ES-I3 (cell line): ENCODE measurements around the gene TMPRSS9.

Experiments used
- H3K36me3 ChIP-seq: 2 replicates; pipeline ENCODE4 v1.6.1; 2013; ENCODE audit warnings: mild to moderate bottlenecking, low read length, control low read depth, moderate library complexity; ENCODE audit not compliant: insufficient read depth
- H3K4me1 ChIP-seq: 2 replicates; pipeline ENCODE4 v1.6.1; 2013; ENCODE audit warnings: mild to moderate bottlenecking, control low read depth, low read length; ENCODE audit not compliant: insufficient read depth
- H3K9ac ChIP-seq: 2 replicates; pipeline ENCODE4 v1.6.1; 2013; ENCODE audit warnings: low read depth, mild to moderate bottlenecking, low read length, moderate library complexity
- H3K9me3 ChIP-seq: 2 replicates; pipeline ENCODE4 v1.6.1; 2013; ENCODE audit warnings: mild to moderate bottlenecking, low read length, moderate library complexity; ENCODE audit not compliant: control insufficient read depth, insufficient read depth

Gene TMPRSS9

DNA sequence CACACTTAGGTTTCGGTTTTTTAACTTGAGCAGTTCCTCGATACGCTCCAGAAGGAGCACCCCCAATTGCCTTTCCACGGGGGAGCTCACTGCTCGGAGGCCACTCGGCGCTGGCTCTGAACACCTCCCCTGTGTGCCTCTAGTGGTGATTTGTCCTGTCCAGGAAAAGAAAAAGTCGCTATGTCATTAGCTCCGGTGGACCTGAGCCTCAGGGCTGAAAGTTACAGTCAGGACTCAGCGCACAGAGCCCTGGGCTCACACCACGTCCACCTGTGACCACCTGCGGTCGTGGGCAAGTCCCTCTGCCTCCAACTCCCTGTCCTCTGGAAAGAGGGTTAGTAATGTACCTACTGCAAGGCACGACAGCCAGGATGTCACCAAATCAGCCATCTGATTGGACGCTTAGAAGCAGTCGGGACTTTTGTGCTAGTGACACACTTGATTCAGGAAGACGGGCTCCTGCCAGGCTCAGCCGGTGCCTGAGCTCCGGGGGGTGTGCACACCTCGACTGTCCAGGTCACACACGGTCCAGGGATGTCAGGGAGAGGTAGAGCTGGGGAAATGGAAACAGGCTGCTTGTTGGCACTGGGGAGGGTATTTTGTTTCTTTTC lies 3.9 kb upstream of the TMPRSS9 start:
- Histone ChIP-seq H3K36me3 (no peaks in the 10 kb centered on the region), H3K4me1 (no peaks in the 10 kb centered on the region), H3K9me3 (no peaks in the 10 kb centered on the region), H3K9ac (no peak overlapping the region)

DNA sequence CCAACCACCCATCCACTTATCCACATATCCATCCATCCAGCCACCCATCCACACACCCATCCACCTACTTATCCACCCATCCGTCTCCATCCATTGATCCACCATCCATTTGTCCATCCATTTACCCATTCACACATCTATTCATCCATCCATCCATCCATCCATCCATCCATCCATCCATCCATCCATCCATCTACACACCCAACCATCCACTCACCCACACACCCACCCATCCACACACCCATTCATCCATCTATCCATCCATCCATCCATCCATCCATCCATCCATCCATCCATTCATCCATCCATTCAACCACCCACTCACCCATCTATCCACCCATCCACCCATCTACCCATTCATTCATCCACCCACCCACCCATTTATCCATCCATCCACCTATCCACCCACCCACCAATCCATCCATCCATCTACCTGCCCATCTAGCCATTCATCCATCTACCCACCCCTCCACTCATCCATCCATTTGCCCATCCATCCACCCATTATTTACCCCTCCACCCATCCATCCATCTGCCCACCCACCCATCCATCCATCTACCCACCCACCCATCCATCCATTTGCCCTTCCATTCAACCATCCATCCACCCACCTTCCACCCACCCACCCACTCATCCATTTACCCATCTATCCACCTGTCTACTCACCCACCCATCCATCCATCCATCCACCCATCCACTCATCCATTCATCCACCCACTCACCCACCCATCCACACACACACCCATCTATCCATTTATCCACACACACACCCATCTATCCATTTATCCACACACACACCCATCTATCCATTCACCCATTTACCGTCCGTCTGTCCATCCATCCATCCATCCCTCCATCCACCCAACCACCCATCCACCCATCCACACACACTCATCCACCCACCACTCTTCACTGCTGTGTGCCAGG lies 2.5 kb upstream of the TMPRSS9 start:
- peaks cover 7% of the 10 kb centered on the region; the same call in 1 of the 2 replicates for H3K4me1 ChIP-seq
- no peak overlapping the region for H3K9ac ChIP-seq
- no peaks in the 10 kb centered on the region for H3K9me3 ChIP-seq
- no peaks in the 10 kb centered on the region for H3K36me3 ChIP-seq

DNA sequence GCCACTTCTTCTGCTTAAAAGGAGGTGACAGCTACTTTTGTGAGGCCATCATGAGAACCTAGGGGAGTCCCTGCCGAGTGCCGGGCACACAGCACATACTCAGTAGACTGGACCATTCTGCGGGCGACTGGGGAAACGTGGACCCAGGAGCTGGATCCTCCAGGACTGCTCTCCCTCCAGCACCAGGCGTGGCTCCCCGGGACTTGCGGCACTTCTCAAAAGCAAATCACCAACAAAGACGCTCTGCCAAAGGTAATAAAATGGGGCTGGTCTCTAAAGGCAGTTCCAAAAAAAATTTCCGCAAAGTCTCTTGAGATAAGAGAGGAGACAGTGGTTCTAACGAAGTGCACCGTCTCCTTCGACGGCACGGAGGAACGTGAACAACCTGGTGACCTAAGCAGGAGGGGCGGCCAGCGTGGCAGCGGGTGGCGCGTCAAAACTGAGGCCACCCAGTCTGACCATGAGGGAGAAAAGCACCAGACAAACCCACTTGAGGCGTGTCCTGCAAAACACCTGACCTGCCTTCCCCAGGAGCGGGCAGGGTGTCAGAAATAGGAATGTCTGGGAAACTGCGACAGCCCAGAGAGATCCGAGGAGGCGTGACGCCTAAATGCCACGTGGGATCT lies 1.4 kb upstream of the TMPRSS9 start:
- H3K9me3 ChIP-seq: no peaks in the 10 kb centered on the region
- H3K9ac ChIP-seq: no peak overlapping the region
- no peaks in the 10 kb centered on the region for H3K36me3 ChIP-seq
- peaks cover 7% of the 10 kb centered on the region; the same call in 1 of the 2 replicates for H3K4me1 ChIP-seq

DNA sequence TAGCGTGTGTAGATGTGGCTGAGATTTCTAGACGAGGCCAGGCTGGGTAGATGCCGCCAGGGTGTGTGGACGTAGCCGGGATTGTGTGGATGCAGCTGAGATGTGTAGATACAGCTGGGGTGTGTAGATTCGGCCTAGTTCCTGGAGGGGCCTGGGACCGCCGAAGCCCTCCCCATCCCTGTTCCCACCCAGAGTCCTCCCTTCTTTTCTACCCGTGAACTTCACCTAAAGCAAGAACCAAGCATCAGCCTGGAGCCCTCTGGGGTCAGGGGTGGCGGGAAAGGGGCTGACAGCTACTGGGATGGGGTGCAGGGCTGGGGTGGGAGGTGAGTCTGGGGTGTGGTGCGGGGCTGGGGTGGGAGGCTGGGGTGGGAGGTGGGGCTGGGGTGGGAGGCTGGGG lies 768 bp downstream of the TMPRSS9 start:
- H3K9ac ChIP-seq: no peak overlapping the region
- peaks cover 7% of the 10 kb centered on the region; the same call in 1 of the 2 replicates for H3K4me1 ChIP-seq
- no peaks in the 10 kb centered on the region for H3K36me3 ChIP-seq
- no peaks in the 10 kb centered on the region for H3K9me3 ChIP-seq

DNA sequence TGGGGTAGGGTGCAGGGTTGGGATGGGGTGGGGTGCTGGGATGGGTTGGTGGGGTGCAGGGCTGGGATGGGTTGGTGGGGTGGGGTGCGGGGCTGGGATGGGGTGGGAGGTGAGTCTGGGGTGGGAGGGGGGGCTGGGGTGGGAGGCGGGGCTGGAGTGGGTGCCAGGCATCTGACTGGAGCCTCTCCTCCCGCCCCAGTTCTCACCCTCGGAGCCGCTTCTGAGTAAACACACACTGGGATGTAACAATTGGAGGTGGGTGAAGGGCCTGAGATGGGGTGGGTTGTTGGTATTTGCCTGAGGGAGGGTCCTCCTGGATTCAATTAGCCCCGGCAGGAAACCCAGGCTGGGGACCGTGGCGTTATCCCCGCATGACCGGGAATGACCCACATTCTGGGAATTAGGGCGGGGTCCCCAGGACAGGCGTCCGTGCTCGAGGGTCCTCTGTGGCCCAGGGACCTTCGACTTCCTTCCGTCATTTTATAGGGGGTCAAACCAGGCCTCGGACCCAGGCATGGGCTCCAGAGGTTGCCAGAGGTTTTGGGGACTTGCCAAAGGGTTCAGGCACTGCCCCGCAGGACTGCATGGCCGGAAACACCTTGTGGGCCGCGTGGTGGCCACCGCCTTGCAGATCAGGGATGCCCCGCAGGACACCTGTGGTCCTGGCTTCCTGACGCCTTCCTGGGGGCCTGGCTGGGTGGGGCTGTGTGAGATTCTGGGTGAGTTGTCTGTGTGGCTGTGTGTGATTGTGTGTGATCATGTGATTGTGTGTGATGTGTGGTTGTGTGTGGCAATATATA lies 1.4 kb downstream of the TMPRSS9 start:
- Histone ChIP-seq H3K4me1 (peaks cover 7% of the 10 kb centered on the region; the same call in 1 of the 2 replicates), H3K9me3 (no peaks in the 10 kb centered on the region), H3K36me3 (no peaks in the 10 kb centered on the region), H3K9ac (no peak overlapping the region)

DNA sequence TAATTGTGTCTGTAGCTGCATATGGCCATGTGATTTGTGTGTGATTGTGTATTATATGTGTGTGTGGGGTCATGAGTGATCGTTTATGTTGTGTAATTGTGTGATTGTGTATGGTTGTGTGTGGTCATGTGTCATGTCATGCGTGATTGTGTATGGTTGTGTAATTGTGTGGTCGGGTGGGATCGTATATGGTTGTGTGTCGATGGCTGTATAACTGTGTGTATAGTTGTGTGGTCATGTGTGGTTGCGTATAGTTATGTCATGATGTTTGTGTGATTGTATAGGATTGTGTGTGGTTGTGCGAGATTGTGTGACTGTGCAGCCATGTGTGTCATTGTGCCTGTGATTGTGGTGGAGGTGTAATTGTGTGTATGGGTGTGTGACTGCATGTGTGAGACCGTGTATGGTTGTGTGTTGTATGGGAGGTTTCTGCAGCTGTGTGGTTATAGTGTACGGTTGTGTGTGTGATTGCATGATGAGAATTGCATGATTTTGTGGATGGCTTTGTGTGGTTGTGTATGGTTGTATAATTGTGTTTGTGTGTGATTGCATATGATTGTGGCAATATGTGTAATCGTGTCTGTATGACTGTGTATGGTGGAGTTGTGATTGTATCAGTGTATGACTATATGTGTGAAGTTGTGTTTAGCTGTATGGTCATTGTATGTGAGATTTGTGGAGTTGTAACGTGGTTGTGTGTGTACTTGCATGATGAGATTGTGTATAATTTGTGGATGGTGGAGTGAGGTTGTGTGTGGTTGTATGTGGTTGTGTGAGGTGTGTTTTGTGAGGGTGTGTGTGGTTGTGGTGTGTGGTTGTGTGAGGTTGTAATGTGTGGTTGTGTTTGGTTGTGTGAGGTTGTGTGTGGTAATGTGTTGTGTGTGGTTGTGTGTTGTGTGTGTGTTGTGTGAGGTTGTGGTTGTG lies 2.2 kb downstream of the TMPRSS9 start:
- no peaks in the 10 kb centered on the region for H3K36me3 ChIP-seq
- peaks cover 2% of the 10 kb centered on the region; the same call in 1 of the 2 replicates for H3K9me3 ChIP-seq
- H3K4me1 ChIP-seq: peaks cover 7% of the 10 kb centered on the region; the same call in 1 of the 2 replicates
- H3K9ac ChIP-seq: no peak overlapping the region

DNA sequence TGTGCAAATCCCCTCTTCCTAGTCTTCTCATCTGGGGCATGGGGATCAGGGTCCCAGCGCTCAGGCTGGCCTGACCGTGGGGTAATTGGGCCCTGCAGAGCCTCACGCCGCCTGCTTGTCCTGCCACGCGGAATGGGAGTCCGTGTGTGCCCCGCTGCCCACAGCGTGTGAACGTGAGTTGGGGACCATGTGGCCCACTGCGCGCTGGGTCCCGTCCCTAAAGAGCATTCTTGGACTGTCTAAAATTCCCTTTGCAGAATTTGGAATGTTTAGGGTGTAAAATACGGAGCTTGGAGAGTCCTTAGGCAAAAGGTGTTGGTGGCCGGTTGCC lies 2.9 kb downstream of the TMPRSS9 start:
- Histone ChIP-seq H3K9ac (no peak overlapping the region), H3K9me3 (peaks cover 2% of the 10 kb centered on the region; the same call in 1 of the 2 replicates), H3K36me3 (no peaks in the 10 kb centered on the region), H3K4me1 (peaks cover 7% of the 10 kb centered on the region; the same call in 1 of the 2 replicates)

DNA sequence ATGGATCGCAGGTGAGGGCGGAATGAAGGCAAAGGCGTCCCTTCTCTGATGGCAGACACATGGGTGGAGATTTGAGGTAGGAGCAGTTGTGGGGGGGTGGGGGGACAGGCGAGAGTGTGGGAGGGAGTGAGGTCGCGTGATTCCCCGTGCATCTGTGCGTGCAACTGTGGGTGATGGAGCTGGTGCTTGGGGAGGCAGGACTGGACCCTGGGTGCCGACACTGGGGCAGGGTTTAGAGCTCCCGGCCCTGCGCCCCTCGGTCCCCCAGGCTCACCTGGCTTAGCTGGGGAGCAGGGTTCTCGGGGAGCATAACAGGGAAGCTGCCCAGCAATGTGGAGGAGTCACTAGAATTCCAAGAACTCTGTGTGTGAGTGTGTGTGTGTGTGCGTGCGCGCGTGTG lies 3.4 kb downstream of the TMPRSS9 start:
- H3K9me3 ChIP-seq: peaks cover 2% of the 10 kb centered on the region; the same call in 1 of the 2 replicates
- no peaks in the 10 kb centered on the region for H3K36me3 ChIP-seq
- no peak overlapping the region for H3K9ac ChIP-seq
- peaks cover 7% of the 10 kb centered on the region; the same call in 1 of the 2 replicates for H3K4me1 ChIP-seq

DNA sequence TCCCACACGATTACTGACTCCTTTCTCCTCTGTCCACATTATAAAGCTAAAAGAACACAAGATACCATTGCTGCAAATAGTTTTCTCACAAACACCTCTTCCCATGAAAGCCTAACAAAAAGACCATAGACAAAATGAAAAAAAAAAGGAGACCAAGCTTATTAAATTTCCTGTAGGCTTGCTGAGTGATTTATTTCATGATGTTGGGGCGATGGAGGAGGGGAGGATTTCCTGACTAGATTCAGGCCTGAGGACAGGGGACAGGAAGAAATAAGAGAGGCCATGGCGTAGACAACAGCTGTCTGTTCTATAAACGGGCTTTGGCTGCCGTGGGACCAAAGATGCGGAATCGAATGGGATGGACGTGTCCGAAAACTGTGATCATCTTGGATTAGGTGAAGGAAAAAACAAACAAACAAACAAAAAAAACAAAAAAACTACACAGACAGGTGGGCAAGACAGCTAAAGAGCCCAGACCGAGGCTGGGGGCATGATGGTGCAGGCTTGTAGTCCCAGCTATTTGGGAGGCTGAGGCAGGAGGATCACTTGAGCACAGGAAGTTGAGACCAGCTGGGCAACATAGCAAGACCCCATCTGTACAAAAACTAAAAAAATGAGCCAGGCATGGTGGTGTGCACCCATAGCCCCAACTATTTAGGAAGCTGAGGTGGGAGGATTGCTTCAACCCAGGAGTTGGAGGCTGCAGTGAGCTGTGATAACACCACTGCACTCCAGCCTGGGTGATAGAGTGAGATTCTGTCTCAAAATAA lies 5.3 kb downstream of the TMPRSS9 start:
- peaks cover 2% of the 10 kb centered on the region; the same call in 1 of the 2 replicates for H3K9me3 ChIP-seq
- peaks cover 7% of the 10 kb centered on the region; the same call in 1 of the 2 replicates for H3K4me1 ChIP-seq
- H3K9ac ChIP-seq: no peak overlapping the region
- H3K36me3 ChIP-seq: no peaks in the 10 kb centered on the region

DNA sequence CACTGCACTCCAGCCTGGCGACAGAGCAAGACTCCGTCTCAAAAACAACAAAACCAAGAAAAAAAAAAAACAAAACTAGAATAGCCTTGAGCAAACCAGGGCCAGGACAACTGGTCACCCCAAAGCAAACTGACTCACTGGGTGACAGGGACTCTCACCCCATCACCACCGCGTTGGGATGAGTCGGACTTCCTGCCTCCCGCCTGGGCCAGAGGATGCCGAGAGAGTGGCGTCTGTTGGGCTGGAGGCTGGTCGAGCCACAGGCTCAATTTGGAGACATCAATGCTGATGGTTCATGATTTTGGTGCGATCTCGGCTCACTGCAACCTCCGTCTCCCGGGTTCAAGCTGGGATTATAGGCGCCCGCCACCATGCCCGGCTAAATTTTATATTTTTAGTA lies 11.6 kb downstream of the TMPRSS9 start:
- H3K9me3 ChIP-seq: peaks cover 2% of the 10 kb centered on the region; the same call in 1 of the 2 replicates
- H3K36me3 ChIP-seq: no peaks in the 10 kb centered on the region
- H3K4me1 ChIP-seq: no peaks in the 10 kb centered on the region
- no peak overlapping the region for H3K9ac ChIP-seq

DNA sequence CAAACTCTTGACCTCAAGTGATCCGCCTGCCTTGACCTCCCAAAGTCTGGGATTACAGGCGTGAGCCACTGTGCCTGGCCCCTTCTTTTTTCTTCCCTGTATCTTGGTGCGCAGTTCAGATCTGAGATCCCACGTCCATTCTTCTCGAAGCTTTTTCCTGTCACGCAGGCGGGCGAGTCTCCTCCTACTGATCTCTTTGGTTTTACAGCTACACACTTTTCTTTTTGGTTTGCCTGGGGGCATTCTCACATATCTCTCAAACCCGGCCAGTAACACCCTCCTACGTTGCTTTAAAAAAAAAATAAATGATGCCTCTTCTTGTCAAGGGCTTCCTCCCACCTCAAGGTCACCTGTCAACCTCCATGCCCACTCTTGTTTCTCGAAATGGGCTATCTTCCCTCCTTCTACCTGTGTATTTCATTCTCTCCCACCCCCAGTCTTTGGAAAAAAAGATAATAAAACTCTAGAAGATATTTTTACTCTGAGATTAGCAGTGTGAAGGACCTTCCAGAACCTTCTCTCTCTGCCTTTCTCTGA lies 12.1 kb downstream of the TMPRSS9 start:
- no peaks in the 10 kb centered on the region for H3K9me3 ChIP-seq
- H3K4me1 ChIP-seq: no peaks in the 10 kb centered on the region
- H3K9ac ChIP-seq: no peak overlapping the region
- H3K36me3 ChIP-seq: no peaks in the 10 kb centered on the region

DNA sequence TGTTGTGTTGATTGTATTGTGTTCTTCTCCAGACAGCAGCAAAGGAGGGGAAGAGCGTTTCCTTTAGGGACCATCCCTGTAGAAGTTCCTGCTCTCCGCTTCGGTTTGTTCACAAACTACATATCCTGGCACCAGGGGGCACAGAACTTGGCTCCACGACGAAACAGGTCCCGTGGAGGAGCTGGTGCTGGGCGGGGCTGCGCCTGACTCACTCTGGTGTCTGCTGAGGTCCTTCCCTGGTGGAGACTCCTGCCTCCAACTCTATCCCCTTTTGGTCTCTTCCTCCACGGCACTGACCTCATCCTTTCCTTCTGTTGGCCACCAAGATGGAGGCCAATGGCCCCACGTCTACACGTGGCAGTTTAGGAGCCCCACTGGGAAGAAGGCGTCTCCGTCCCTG lies 14.7 kb downstream of the TMPRSS9 start:
- no peaks in the 10 kb centered on the region for H3K36me3 ChIP-seq
- H3K4me1 ChIP-seq: no peaks in the 10 kb centered on the region
- H3K9me3 ChIP-seq: no peaks in the 10 kb centered on the region
- H3K9ac ChIP-seq: no peak overlapping the region
